HG03354 (cell line): ENCODE measurements around the gene E4F1.

Source experiments
- ATAC-seq: cut with Tn5 transposase; IDR thresholded peaks from one replicate; pipeline ENCODE4 v1.9.1; 2021; ENCODE audit warnings: mild to moderate bottlenecking; ENCODE audit not compliant: unreplicated experiment, poor library complexity, severe bottlenecking

Gene E4F1

GRCh38 chr16:2267913-2268666 lies 44.7 kb downstream of the E4F1 start, which contains the start of gene RNPS1:
Gene RNPS1 (minus strand): TSS chr16:2268126. CDS start chr16:2264643, 3,483 bp downstream.
- ATAC-seq: peak; percentile 79

DNA sequence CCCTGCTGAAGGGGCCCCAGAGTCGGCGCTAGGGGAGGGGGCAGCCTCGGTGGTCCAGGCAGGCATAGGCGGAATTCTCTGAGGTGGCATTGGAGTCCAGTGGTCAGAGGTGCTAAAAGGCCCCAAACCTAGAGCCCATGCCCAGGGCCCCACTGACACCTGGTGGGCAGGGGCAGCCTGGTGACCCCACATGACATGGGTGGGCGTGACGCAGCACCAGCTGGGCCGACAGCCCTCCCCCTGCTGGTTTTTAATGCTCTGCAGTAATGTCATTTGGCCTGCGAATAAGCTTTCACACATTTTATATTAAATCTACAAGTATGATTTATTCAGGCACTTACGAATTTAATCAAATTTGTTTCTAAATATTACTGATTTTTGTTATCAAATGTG lies 46.7 kb downstream of the E4F1 start:
- ATAC-seq: no peak

DNA sequence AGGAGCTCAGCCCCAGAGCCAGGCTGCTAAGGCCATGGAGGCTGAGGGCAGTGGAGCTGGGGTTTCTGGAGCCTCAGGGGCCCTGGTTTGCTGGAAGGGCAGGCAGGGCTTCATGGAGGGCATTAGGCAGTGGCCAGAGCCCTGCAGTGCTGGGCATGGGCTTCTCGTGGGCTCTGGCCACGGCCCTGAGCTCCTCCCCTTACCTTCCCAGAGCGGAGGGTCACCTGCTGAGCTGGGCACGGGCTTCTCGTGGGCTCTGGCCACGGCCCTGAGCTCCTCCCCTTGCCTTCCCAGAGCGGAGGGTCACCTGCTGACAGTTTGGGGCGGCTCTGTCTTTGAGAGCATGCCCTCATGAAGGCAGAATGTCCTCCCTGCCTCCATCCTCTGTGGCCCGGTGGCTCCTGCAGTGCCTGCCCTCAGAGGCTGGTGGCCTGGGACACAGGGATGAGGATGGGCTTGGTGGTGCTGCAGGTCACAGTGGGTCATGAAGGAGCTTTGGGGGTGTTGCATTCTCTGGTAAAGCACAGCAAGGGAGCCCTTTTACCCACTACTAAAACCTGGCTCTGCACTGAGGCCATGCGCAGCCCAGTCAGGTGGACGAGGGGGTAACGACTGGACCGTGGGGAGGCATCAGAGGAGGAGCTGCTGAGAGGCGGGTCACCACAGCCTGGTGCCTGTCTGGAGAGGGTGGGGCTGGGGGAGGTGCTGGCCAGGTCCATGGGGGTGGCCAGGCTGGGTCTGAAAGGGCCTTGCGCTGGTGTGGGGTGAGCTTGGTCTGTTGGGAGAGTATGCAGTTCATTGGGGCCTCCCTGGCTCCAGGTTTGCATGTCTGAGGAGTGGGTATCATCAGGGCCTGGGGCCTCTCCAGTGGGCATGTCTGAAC lies 47.4 kb downstream of the E4F1 start:
- ATAC-seq: no peak

GRCh38 chr16:2271848-2272461 lies 48.6 kb downstream of the E4F1 start:
- ATAC-seq: no peak

DNA sequence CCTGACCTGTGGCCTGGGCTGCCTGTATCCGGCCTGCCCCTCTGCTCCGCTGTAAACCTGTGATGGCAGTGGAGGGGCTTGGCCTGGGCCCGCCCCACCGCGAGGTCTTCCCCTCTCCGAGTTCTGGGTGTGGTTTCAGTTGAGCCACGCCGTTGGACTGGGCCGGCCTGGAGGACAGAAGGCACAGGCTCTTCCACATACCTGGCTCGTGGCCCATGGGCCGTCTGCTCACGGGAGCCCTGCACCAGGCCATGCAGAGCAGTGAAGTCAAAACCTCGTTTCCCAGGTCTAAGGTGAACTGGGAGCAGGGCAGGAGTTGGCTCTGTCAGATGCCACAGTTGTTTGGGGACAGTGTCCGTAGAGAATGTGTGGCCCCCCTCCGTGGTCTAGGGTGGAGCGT lies 50.1 kb downstream of the E4F1 start:
- ATAC-seq: no peak

GRCh38 chr16:2273931-2274330 lies 50.5 kb downstream of the E4F1 start:
- ATAC-seq: no peak

DNA sequence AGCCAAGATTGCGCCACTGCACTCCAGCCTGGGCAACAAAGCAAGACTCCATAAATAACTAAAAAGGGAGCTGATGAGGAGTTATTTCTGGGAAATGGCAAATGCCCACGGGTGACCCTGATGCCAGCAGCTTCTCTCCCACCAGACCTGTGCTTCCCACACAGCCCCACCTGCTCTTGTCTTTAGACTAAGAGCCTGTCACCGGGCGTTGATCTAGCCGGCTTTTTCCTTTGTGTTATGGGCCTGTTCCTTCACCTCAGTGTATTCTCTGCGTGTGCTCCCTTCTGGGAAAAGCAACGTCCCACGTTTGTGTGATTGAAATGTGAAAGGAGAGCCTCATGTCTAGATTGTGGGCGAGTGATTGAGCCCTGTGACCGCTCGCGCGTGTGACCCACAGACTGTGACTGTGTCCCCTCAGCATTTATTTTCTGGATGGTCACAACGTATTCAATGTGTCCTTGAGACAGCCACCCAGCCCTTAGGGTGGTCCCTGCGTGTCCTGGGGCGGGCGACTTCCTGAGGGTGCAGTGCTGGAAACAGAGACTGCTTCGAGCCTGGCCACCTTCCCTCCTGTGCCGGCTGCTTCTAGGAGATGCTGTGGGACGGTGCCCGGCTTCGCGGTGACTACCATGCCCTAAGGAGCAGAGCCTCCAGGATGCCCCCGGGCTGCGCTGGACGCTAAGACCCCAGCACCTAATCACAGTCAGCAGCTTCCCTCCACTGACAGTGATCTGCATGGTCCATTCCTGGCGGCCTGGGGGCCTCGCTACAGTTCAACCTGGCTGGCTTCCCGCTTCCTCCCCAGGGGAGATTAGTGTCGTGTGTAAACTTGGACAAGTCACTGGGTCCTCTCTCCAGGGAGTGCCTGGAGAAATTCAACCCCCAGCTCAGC lies 52.3 kb downstream of the E4F1 start:
- ATAC-seq: no peak

DNA sequence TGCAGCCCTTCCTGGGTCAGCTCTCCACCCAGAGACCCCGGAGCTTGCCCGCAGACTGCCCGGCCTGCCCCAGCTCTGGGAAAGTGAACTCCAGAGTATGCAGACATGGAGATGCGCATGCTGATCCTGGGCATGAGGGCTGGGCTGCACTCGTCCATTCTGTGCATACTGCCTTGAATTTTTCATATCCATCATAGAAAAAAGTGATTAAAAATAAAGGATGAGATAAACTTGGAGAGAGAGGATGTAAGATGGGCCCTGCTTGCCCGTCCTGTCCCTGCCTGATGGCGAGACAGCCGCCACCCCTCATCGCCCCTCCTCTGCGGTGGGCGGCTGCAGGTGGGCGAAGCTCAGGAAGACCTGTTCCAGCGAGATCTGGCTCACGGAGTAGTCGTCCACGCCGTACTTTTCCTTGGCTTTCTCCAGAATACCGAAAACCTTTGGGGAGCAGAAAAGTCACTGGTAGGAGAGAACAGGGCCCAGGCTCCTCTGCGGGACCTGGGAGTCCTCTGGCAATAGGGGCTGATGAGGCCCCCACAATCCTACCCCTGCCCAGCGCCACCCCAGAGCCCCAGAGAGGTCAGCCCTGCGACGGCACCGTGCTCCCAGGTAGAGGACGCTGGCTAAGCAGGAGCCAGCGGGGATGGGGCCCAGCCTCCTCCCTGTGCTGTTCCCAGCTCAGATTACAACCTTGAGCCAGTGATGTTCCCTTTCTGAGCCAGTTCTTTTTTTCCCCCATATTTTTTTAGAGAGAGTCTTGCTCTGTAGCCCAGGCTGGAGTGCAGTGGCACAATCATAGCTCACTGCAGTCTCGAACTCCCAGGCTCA lies 53.2 kb downstream of the E4F1 start:
- no peak for ATAC-seq

- no peak for ATAC-seq
Measured at GRCh38 chr16:2277466-2278271, 54.3 kb downstream of the E4F1 start.

- no peak for ATAC-seq
Measured at GRCh38 chr16:2278272-2278608, 54.8 kb downstream of the E4F1 start.

DNA sequence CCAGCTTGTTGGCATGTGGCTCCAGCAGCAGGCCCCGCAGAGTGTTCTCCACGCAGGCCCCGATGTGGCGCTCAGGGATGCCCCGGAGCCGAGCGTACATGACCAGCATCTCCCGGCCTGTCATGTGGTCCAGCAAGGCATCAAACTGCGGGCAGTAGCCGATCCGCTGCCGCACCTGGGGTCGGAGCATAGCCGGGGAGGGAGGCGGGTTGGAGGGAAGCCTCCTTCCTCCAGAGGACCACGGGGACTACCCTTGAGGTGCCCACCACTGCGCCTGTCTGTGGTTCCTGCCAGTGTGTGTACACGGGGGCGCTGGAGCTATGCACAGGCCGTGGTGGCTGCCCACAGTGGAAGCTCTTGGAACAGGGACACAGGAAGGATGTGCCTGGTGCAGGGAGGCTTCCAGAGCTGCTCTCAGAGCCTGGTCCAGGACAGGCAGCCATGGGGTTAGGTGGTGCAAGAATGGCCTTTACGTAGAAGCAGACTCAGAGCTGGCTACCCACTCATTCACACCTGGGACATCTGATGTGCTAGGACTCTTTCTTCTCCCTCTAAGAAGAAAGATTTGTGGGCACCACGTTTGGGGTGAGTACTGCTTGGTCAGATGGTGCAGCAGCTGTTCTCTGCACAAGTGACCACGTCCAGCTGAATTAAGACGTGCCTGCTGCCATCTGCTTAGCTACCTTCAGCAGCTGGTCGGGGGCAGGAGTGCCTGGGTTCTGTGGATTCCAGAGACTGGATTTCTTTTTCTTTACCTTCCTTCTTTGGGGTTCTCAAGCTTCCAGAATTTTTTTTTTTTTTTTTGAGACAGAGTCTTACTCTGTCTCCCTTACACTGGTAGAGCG lies 55.8 kb downstream of the E4F1 start:
- ATAC-seq: no peak

- no peak for ATAC-seq
Measured at GRCh38 chr16:2280461-2280860, 57.1 kb downstream of the E4F1 start.

DNA sequence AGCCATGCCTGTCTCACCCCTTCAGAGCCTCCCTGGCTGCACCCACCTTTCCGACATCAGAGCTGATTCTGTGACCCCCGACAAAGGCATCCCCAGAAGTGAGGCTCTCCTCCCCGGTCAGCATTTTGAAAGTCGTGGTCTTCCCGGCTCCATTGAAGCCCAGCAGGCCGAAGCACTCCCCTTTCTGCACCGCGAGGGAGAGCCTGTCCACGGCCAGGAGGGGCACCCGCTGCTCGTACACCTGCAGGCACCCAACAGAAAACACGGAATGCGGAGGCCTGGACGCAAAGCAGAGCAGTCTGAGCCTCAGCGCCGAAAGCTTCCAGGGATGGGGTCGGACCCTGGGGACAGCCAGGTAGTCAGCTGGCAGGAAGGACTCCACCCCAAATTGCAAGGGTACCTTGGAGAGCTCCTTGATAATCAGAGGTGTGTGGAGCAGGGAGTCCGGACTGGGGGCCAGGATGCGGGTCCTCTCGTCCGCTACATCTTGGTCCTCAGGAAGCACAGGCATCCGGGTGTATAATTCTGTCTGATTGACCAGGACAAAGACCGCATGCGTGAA lies 57.7 kb downstream of the E4F1 start:
- ATAC-seq: no peak

GRCh38 chr16:2282262-2282661 lies 58.9 kb downstream of the E4F1 start:
- no peak for ATAC-seq

DNA sequence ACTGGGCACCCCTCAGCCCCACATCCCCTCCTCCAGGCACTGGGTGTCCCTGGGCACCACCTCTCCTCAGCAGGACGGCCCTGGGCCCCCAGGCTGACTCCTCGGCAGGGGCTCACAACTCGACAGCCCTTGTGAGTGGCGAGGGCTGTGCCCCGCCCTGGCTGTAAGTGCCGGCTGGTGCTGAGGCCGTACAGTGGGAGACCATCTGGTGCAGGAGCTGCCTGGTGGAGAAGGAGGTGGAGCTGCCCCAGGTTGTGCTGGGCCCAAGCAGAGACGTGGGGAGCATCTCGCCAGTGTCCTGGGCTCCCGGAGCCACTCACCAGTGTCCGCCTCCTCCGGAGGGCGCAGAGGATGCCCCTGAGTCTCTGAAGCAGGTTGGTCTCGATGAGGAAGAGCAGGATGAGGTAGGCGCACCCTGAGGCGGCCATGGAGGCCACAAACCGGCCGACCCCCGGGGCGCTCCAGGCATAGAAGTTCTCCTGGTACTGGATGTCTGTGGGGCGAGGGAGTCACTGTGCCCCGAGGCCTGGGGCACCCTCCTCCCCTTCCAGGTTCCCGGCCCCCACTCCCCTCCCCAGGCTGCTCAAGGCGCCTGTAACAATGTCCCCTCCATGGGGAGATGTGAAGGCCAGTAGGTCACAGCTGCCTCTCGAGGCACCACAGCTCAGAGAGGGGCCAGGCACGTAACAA lies 59.6 kb downstream of the E4F1 start:
- ATAC-seq: no peak

GRCh38 chr16:2284001-2284770 lies 60.8 kb downstream of the E4F1 start:
- no peak for ATAC-seq
